ENCODE measurements around the gene KRT4. TPM values are rescaled to one million over a fixed set of nuclear protein-coding genes. Genes with fewer than 3 reads are reported as not detected.

Gene KRT4
- total RNA-seq, 4 donors from 2014 or later = 0.51 to 1.1 (median 0.83) TPM; not detected in 1

DNA sequence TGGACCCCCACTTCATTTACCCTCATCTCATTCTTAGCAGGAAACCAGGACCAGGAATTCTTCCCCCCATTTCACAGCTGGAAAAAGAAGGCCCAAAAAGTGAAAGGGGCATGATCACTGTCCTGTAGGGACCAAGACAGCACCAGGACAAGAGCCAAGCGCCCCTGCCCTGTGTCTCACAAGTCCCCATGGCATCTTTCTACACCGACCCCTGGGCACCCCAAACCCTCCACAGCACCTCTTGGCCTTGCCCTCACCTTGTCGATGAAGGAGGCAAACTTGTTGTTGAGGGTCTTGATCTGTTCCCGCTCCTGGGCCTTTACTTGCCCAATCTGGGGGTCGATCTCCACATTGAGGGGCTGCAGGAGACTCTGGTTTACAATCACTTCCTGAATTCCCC, 37.5 kb downstream of the KRT4 start:
- 86 to 91% methylated on average over 5 of the region's 5 CpGs for WGBS, 2 donors
- intact Hi-C loops (cut with DNase I; ENCODE audit: low total_unique reads) = no loop called here
- no peak overlapping the region for H3K4me3 ChIP-seq (ENCODE audit: low read depth, poor library complexity, severe bottlenecking)
- no peak for DNase-seq (ENCODE audit: low spot score in 2 of 2)
- no peak for TF ChIP-seq POLR2A (IDR thresholded peaks at IDR 0.05)
- TF ChIP-seq, protein P1, sequence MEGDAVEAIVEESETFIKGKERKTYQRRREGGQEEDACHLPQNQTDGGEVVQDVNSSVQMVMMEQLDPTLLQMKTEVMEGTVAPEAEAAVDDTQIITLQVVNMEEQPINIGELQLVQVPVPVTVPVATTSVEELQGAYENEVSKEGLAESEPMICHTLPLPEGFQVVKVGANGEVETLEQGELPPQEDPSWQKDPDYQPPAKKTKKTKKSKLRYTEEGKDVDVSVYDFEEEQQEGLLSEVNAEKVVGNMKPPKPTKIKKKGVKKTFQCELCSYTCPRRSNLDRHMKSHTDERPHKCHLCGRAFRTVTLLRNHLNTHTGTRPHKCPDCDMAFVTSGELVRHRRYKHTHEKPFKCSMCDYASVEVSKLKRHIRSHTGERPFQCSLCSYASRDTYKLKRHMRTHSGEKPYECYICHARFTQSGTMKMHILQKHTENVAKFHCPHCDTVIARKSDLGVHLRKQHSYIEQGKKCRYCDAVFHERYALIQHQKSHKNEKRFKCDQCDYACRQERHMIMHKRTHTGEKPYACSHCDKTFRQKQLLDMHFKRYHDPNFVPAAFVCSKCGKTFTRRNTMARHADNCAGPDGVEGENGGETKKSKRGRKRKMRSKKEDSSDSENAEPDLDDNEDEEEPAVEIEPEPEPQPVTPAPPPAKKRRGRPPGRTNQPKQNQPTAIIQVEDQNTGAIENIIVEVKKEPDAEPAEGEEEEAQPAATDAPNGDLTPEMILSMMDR (IDR thresholded peaks at IDR 0.05) = no peak

DNA sequence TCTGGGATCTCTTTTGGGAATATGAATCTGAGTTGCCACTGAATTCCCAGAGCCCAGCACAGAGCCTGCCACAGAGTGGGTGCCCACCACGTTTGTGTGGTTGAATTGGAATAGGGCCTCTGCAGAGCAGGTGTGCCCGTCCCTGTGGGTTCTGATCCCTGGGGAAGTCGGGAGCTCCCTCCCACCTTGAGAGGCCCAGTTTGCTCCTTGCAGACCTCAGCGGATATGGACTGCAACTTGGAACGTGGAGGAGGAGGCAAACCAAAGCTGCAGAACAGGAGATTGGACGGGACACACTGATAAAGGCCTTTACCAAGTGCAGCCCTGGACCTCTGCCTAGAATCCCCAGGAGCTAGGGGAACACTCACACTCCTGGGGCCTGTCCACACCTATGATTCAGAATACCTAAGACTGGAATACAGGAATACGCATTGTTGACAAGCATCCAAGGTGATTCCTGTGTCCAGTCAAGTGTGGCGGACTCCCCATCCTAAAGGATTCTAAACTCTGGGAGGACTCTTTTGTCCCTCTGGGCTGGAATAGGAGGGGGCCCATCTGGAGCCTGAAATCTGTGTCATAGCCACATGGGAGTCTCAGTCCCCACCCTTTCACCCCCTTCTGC, 39.2 kb downstream of the KRT4 start:
- 76 to 86% methylated on average over 8 of the region's 8 CpGs for WGBS, 2 donors
- DNase-seq (ENCODE audit: low spot score in 2 of 2) = peak in 1 of 2 donors; percentile 45
- H3K4me3 ChIP-seq (ENCODE audit: low read depth, poor library complexity, severe bottlenecking) = no peak overlapping the region
- TF ChIP-seq POLR2A (IDR thresholded peaks at IDR 0.05) = no peak
- TF ChIP-seq, protein P1 (IDR thresholded peaks at IDR 0.05) = no peak
- intact Hi-C loops (cut with DNase I; ENCODE audit: low total_unique reads) = no loop called here

DNA sequence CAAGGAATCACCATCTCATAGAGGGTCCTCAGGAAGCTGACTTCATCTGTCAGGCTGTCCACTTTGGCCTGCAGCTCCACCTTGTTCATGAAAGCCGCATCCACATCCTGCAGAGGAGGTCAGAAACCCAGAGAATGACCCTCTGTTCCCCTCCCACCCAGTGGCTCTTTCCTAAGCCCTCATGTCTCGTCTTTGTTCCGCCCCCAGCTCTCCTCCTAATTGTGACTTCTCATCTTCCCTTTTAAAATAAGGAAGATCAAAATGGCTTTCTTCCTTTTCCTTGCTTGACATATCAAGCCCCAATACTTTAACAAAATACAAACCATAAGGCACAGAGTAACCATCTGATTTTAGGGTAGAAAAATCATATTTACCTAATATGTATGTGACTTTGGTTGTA, 41.1 kb downstream of the KRT4 start:
- TF ChIP-seq POLR2A (IDR thresholded peaks at IDR 0.05) = no peak
- WGBS, 2 donors = 76 to 79% methylated on average over 3 of the region's 3 CpGs
- no peak overlapping the region for H3K4me3 ChIP-seq (ENCODE audit: low read depth, poor library complexity, severe bottlenecking)
- DNase-seq (ENCODE audit: low spot score in 2 of 2) = no peak
- intact Hi-C loops (cut with DNase I; ENCODE audit: low total_unique reads) = no loop called here

DNA sequence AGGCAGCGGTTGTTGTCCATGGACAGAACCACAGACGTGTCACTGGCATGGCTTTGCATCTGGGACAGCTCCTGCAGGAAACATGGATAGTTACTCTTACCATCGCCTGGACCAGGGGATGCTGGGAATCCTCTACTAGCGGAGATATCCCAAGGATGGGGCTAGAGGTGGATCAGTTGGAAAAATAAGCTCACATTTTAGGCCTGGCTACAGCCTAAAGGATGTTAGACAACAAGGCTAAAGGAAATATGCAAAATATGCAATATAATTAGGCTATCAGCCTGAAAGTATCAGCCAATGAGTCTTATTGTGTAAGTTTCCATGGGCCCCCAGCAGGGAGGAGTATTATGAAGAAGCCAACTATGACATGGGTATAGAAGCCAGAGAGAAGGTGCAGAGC, 41.7 kb downstream of the KRT4 start:
- DNase-seq (ENCODE audit: low spot score in 2 of 2) = no peak
- intact Hi-C loops (cut with DNase I; ENCODE audit: low total_unique reads) = no loop called here
- H3K4me3 ChIP-seq (ENCODE audit: low read depth, poor library complexity, severe bottlenecking) = no peak overlapping the region
- 84 to 85% methylated on average over 3 to 4 of the region's 4 CpGs for WGBS, 2 donors
- TF ChIP-seq POLR2A (IDR thresholded peaks at IDR 0.05) = no peak
- TF ChIP-seq, protein P1 (IDR thresholded peaks at IDR 0.05) = no peak

DNA sequence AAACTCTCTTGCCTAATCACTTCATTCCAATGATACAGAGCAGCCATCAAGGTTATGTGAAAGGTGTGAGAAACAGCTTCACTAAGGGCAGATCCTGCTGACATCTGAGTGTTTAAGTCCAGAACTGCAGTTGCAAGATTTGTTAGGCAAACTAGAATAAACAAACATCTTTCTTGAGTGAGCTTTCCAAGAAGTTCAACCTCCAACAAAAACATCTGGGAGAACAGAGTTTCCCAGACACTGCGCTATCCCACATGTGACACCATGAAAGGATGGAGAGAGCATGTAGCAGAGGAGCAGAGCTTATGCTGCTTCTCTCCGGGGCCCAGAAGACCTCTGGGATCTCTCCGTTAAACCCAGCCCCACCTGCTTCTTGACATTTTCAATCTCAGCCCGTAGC, 42.4 kb downstream of the KRT4 start:
- no peak overlapping the region for H3K4me3 ChIP-seq (ENCODE audit: low read depth, poor library complexity, severe bottlenecking)
- 83 to 85% methylated on average over 4 of the region's 4 CpGs for WGBS, 2 donors
- TF ChIP-seq, protein P1 (IDR thresholded peaks at IDR 0.05) = no peak
- TF ChIP-seq POLR2A (IDR thresholded peaks at IDR 0.05) = no peak
- DNase-seq (ENCODE audit: low spot score in 2 of 2) = no peak
- intact Hi-C loops (cut with DNase I; ENCODE audit: low total_unique reads) = no loop called here

DNA sequence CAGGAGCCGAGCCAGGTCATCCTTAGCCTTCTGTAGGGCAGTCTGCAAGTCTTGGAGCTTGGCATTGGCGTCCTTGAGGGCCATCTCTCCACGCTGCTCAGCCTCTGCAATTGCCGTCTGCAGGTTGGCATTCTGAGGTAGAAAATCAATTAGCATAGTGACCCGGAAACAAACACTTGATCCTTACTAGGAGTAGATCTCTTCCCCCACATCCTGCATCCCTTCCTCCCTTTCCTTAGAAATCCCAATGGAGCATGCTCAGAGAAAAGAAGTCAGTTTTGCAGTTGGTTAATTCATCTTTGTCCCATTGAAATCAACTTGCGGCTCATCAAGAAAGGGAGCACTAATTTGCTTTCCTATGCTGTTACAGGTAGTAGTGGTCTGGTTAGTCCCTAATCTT, 42.8 kb downstream of the KRT4 start:
- no peak overlapping the region for H3K4me3 ChIP-seq (ENCODE audit: low read depth, poor library complexity, severe bottlenecking)
- TF ChIP-seq POLR2A (IDR thresholded peaks at IDR 0.05) = no peak
- TF ChIP-seq, protein P1 (IDR thresholded peaks at IDR 0.05) = no peak
- intact Hi-C loops (cut with DNase I; ENCODE audit: low total_unique reads) = no loop called here
- 83 to 85% methylated on average over 6 of the region's 6 CpGs for WGBS, 2 donors
- DNase-seq (ENCODE audit: low spot score in 2 of 2) = peak in 1 of 2 donors; percentile 42
